GM23338 (cell line): ENCODE measurements around the gene STAM. TPM values are rescaled to one million over a fixed set of nuclear protein-coding genes. Genes with fewer than 3 reads are reported as not detected.
A peak's percentile ranks its signal among the peaks of the same experiment; 100 is the strongest.

ENCODE experiments used
- ATAC-seq: fragments of 200-7000 bp; cut with Tn5 transposase; 3 replicates; pipeline ENCODE4 v1.9.1; 2020
- DNase-seq: peaks from one replicate; pipeline ENCODE4 v3.0.0-alpha.2; 2015; ENCODE audit warnings: low spot score
- H2AFZ ChIP-seq: fragments of 200-600 bp; sonication (generic); 2 replicates; pipeline ENCODE4 v1.8.0; 2016; ENCODE audit warnings: antibody characterized with exemption, mild to moderate bottlenecking, moderate library complexity
- H3F3A ChIP-seq: fragments of 200-600 bp; sonication (generic); replicated peaks from 2 replicates; pipeline ENCODE4 v1.8.0; 2017; ENCODE audit warnings: antibody characterized with exemption, mixed run types, low read depth
- H3K27ac ChIP-seq: fragments of 200-600 bp; sonication (generic); 2 replicates; pipeline ENCODE4 v1.6.1; 2016; ENCODE audit warnings: low read depth
- H3K27me3 ChIP-seq: fragments of 200-600 bp; sonication (generic); 2 replicates; pipeline ENCODE4 v1.8.0; 2016; ENCODE audit warnings: mild to moderate bottlenecking, mixed run types, moderate library complexity; ENCODE audit not compliant: insufficient read depth
- H3K36me3 ChIP-seq: fragments of 200-600 bp; sonication (generic); 2 replicates; pipeline ENCODE4 v1.8.0; 2016; ENCODE audit warnings: mild to moderate bottlenecking; ENCODE audit not compliant: insufficient read depth
- H3K4me1 ChIP-seq: fragments of 200-600 bp; sonication (generic); 2 replicates; pipeline ENCODE4 v1.8.0; 2016; ENCODE audit warnings: mild to moderate bottlenecking, moderate library complexity; ENCODE audit not compliant: insufficient read depth
- H3K4me2 ChIP-seq: fragments of 200-600 bp; sonication (generic); 2 replicates; pipeline ENCODE4 v1.7.1; 2017; ENCODE audit warnings: mixed run types
- H3K4me3 ChIP-seq: fragments of 200-600 bp; sonication (generic); 2 replicates; pipeline ENCODE4 v1.6.1; 2016; ENCODE audit warnings: mixed run types
- H3K79me2 ChIP-seq: fragments of 200-600 bp; sonication (generic); replicated peaks from 2 replicates; pipeline ENCODE4 v1.8.0; 2017; ENCODE audit warnings: mild to moderate bottlenecking; ENCODE audit not compliant: insufficient read depth
- H3K9me2 ChIP-seq: fragments of 200-600 bp; sonication (generic); 2 replicates; pipeline ENCODE4 v1.8.0; 2017; ENCODE audit not compliant: insufficient read depth
- H4K20me1 ChIP-seq: fragments of 200-600 bp; sonication (generic); replicated peaks from 2 replicates; pipeline ENCODE4 v1.8.0; 2017; ENCODE audit warnings: mild to moderate bottlenecking; ENCODE audit not compliant: insufficient read depth
- H3K27ac Mint-ChIP-seq: 2 replicates; pipeline ENCODE4 v1.8.0; 2020; ENCODE audit warnings: inconsistent platforms, mild to moderate bottlenecking, moderate library complexity, mixed read lengths
- H3K27me3 Mint-ChIP-seq: 3 replicates; pipeline ENCODE4 v1.8.0; 2022; ENCODE audit warnings: low read depth, mild to moderate bottlenecking, moderate library complexity, mixed read lengths, inconsistent platforms; ENCODE audit not compliant: insufficient read depth, poor library complexity
- H3K36me3 Mint-ChIP-seq: 3 replicates; pipeline ENCODE4 v1.8.0; 2021; ENCODE audit warnings: low read depth, mild to moderate bottlenecking, inconsistent platforms, moderate library complexity, mixed read lengths
- H3K4me1 Mint-ChIP-seq: 3 replicates; pipeline ENCODE4 v1.8.0; 2020; ENCODE audit warnings: mild to moderate bottlenecking, inconsistent platforms, mixed read lengths
- H3K4me3 Mint-ChIP-seq: 3 replicates; pipeline ENCODE4 v1.8.0; 2021; ENCODE audit warnings: moderate library complexity, mild to moderate bottlenecking, inconsistent platforms, mixed read lengths
- H3K9me3 Mint-ChIP-seq: 3 replicates; pipeline ENCODE4 v1.8.0; 2020; ENCODE audit warnings: moderate library complexity, mild to moderate bottlenecking, inconsistent platforms, mixed read lengths
- CREB1 ChIP-seq: fragments of 250-450 bp; sonication (Bioruptor Pico); IDR thresholded peaks from 2 replicates; pipeline ENCODE4 v1.5.0; 2020; ENCODE audit warnings: low read depth, mild to moderate bottlenecking, moderate library complexity
- EZH2 ChIP-seq: fragments of 200-600 bp; sonication (generic); IDR thresholded peaks from one replicate; pipeline ENCODE4 v1.8.0; 2017; ENCODE audit warnings: antibody characterized with exemption, mild to moderate bottlenecking, low read depth; ENCODE audit not compliant: unreplicated experiment
- EZH2phosphoT487 ChIP-seq: fragments of 200-600 bp; sonication (generic); IDR thresholded peaks from one replicate; pipeline ENCODE4 v1.8.1; 2018; ENCODE audit warnings: antibody characterized with exemption; ENCODE audit not compliant: unreplicated experiment
- POLR2AphosphoS5 ChIP-seq: IDR thresholded peaks from 2 replicates; pipeline ENCODE4 v1.6.1; 2016; ENCODE audit warnings: antibody characterized with exemption, low read depth
- STAT1 ChIP-seq: IDR thresholded peaks from one replicate; pipeline ENCODE4 v1.6.1; 2016; ENCODE audit warnings: antibody characterized with exemption; ENCODE audit not compliant: unreplicated experiment
- ZNF114 ChIP-seq: fragments of 250-450 bp; sonication (Bioruptor Pico); IDR thresholded peaks from 2 replicates; pipeline ENCODE4 v1.5.0; 2020; ENCODE audit warnings: mild to moderate bottlenecking, moderate library complexity
- polyA plus RNA-seq: library from polyadenylated mRNA; unstranded; fragments of >200 nt; fragmentation: Nextera tagmentation; extraction: Ambion mirVana; gene quantifications from 2 replicates; pipeline ENCODE4 v1.2.1, GENCODE V29; 2016
- total RNA-seq: library from RNA; depleted of rRNA; stranded (reverse); fragments of >200 nt; shearing (Covaris generic); gene quantifications from 2 replicates; pipeline ENCODE4 v1.2.3, GENCODE V29; 2014
- TF ChIP-seq, protein P1 (sequence below): IDR thresholded peaks from 2 replicates; pipeline ENCODE4 v1.6.1; 2016; ENCODE audit warnings: antibody characterized with exemption
- TF ChIP-seq, protein P2 (sequence below): fragments of 250-450 bp; sonication (Bioruptor Pico); IDR thresholded peaks from 2 replicates; pipeline ENCODE4 v1.5.0; 2020; ENCODE audit warnings: mild to moderate bottlenecking, moderate library complexity
- TF ChIP-seq, protein P3 (sequence below): IDR thresholded peaks from one replicate; pipeline ENCODE4 v1.6.1; 2018; ENCODE audit warnings: antibody characterized with exemption; ENCODE audit not compliant: unreplicated experiment

The STAM gene
- total and polyA plus RNA-seq, 2 experiments from 2014 or later = 28.8 to 40.5 TPM

DNA sequence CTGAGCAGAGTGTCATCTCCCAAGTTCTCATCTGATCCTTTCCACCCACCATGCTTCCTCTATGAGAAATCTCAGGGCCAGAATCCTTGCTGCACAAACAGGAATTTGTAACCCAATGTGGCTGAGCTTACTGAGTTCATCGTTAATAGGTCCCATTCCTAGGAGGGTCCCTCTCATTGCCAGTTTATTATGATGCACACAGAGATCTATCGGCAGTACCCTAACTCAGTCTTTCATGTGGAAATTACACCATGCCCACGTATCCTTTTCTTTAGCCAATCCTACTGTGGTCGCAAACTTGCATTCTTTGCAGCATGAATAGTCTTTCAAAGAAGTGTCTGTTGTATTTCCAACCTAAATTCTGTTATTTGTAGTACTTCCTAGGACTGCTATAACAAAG lies 120.2 kb downstream of the STAM start:
- Histone ChIP-seq H3K4me2 (no peak overlapping the region), H3K36me3 (no peaks in the 10 kb centered on the region), H3K27me3 (peaks cover 63% of the 10 kb centered on the region), H3K9me2 (0 out of 2 replicates have a peak, but pooled peaks cover 3% of the 10 kb centered on the region), H3F3A (no peaks in the 10 kb centered on the region), H3K4me3 (no peak overlapping the region), H3K27ac (no peak overlapping the region), H4K20me1 (peaks cover 10% of the 10 kb centered on the region; the same call in 1 of the 2 replicates), H3K79me2 (no peaks in the 10 kb centered on the region), H3K4me1 (peaks cover 12% of the 10 kb centered on the region), H2AFZ (no peak overlapping the region)
- no peak overlapping the region for H3K27ac Mint-ChIP-seq
- TF ChIP-seq, protein P1, sequence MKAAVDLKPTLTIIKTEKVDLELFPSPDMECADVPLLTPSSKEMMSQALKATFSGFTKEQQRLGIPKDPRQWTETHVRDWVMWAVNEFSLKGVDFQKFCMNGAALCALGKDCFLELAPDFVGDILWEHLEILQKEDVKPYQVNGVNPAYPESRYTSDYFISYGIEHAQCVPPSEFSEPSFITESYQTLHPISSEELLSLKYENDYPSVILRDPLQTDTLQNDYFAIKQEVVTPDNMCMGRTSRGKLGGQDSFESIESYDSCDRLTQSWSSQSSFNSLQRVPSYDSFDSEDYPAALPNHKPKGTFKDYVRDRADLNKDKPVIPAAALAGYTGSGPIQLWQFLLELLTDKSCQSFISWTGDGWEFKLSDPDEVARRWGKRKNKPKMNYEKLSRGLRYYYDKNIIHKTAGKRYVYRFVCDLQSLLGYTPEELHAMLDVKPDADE = no peak
- TF ChIP-seq POLR2AphosphoS5 (peak; percentile 53), CREB1 (CRISPR knock-in tag) (peak; percentile 46; the same call in 1 of the 2 replicates), EZH2 (no peak)
- H3K4me1 Mint-ChIP-seq = peaks cover 17% of the 10 kb centered on the region
- peak; percentile 90 for ATAC-seq
- DNase-seq = peak; percentile 68
- peaks cover 2% of the 10 kb centered on the region; the same call in 1 of the 3 replicates for H3K36me3 Mint-ChIP-seq
- H3K27me3 Mint-ChIP-seq = peaks cover 43% of the 10 kb centered on the region
- H3K9me3 Mint-ChIP-seq = peaks cover 12% of the 10 kb centered on the region; the same call in 2 of the 3 replicates
- no peak overlapping the region for H3K4me3 Mint-ChIP-seq

DNA sequence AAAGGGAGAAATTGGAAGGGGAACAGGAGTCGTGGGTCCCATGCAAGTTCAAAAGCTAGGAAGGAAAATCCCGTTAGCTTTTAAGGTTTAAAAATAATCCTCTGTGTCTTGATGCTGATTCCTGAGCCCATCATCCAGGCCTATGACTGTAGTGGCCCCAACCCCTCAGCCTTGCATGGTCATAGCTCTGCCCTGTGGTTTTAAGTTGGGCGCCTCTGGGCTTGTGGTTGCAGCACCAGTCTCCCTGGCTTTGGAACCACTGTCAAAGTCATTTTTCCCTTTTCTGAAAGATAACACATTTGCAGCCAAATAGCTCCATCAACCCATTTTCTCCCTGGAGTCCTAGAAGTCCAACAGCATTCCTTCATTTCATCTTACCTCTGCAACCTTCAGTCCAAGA lies 121.7 kb downstream of the STAM start:
- Histone ChIP-seq H3K36me3 (no peaks in the 10 kb centered on the region), H3K79me2 (no peaks in the 10 kb centered on the region), H2AFZ (no peak overlapping the region), H3K4me2 (no peak overlapping the region), H3K4me1 (peaks cover 12% of the 10 kb centered on the region), H3F3A (no peaks in the 10 kb centered on the region), H3K9me2 (0 out of 2 replicates have a peak, but pooled peaks cover 6% of the 10 kb centered on the region), H4K20me1 (peaks cover 10% of the 10 kb centered on the region; the same call in 1 of the 2 replicates), H3K27me3 (peaks cover 63% of the 10 kb centered on the region), H3K4me3 (no peak overlapping the region), H3K27ac (no peak overlapping the region)
- H3K27me3 Mint-ChIP-seq = peaks cover 43% of the 10 kb centered on the region
- DNase-seq = no peak
- no peak overlapping the region for H3K27ac Mint-ChIP-seq
- no peak overlapping the region for H3K4me3 Mint-ChIP-seq
- no peak for ATAC-seq
- H3K36me3 Mint-ChIP-seq = peaks cover 2% of the 10 kb centered on the region; the same call in 1 of the 3 replicates
- H3K9me3 Mint-ChIP-seq = peaks cover 12% of the 10 kb centered on the region; the same call in 2 of the 3 replicates
- H3K4me1 Mint-ChIP-seq = peaks cover 16% of the 10 kb centered on the region
- TF ChIP-seq, protein P1 = no peak
- TF ChIP-seq EZH2phosphoT487 (no peak), EZH2 (no peak), ZNF114 (no peak), CREB1 (CRISPR knock-in tag) (no peak), STAT1 (no peak)
- TF ChIP-seq, protein P2, sequence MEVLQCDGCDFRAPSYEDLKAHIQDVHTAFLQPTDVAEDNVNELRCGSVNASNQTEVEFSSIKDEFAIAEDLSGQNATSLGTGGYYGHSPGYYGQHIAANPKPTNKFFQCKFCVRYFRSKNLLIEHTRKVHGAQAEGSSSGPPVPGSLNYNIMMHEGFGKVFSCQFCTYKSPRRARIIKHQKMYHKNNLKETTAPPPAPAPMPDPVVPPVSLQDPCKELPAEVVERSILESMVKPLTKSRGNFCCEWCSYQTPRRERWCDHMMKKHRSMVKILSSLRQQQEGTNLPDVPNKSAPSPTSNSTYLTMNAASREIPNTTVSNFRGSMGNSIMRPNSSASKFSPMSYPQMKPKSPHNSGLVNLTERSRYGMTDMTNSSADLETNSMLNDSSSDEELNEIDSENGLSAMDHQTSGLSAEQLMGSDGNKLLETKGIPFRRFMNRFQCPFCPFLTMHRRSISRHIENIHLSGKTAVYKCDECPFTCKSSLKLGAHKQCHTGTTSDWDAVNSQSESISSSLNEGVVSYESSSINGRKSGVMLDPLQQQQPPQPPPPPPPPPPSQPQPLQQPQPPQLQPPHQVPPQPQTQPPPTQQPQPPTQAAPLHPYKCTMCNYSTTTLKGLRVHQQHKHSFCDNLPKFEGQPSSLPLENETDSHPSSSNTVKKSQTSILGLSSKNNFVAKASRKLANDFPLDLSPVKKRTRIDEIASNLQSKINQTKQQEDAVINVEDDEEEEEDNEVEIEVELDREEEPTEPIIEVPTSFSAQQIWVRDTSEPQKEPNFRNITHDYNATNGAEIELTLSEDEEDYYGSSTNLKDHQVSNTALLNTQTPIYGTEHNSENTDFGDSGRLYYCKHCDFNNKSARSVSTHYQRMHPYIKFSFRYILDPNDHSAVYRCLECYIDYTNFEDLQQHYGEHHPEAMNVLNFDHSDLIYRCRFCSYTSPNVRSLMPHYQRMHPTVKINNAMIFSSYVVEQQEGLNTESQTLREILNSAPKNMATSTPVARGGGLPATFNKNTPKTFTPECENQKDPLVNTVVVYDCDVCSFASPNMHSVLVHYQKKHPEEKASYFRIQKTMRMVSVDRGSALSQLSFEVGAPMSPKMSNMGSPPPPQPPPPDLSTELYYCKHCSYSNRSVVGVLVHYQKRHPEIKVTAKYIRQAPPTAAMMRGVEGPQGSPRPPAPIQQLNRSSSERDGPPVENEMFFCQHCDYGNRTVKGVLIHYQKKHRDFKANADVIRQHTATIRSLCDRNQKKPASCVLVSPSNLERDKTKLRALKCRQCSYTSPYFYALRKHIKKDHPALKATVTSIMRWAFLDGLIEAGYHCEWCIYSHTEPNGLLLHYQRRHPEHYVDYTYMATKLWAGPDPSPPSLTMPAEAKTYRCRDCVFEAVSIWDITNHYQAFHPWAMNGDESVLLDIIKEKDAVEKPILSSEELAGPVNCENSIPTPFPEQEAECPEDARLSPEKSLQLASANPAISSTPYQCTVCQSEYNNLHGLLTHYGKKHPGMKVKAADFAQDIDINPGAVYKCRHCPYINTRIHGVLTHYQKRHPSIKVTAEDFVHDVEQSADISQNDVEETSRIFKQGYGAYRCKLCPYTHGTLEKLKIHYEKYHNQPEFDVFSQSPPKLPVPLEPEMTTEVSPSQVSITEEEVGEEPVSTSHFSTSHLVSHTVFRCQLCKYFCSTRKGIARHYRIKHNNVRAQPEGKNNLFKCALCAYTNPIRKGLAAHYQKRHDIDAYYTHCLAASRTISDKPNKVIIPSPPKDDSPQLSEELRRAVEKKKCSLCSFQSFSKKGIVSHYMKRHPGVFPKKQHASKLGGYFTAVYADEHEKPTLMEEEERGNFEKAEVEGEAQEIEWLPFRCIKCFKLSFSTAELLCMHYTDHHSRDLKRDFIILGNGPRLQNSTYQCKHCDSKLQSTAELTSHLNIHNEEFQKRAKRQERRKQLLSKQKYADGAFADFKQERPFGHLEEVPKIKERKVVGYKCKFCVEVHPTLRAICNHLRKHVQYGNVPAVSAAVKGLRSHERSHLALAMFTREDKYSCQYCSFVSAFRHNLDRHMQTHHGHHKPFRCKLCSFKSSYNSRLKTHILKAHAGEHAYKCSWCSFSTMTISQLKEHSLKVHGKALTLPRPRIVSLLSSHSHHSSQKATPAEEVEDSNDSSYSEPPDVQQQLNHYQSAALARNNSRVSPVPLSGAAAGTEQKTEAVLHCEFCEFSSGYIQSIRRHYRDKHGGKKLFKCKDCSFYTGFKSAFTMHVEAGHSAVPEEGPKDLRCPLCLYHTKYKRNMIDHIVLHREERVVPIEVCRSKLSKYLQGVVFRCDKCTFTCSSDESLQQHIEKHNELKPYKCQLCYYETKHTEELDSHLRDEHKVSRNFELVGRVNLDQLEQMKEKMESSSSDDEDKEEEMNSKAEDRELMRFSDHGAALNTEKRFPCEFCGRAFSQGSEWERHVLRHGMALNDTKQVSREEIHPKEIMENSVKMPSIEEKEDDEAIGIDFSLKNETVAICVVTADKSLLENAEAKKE (CRISPR knock-in tag) = no peak
- TF ChIP-seq, protein P3, sequence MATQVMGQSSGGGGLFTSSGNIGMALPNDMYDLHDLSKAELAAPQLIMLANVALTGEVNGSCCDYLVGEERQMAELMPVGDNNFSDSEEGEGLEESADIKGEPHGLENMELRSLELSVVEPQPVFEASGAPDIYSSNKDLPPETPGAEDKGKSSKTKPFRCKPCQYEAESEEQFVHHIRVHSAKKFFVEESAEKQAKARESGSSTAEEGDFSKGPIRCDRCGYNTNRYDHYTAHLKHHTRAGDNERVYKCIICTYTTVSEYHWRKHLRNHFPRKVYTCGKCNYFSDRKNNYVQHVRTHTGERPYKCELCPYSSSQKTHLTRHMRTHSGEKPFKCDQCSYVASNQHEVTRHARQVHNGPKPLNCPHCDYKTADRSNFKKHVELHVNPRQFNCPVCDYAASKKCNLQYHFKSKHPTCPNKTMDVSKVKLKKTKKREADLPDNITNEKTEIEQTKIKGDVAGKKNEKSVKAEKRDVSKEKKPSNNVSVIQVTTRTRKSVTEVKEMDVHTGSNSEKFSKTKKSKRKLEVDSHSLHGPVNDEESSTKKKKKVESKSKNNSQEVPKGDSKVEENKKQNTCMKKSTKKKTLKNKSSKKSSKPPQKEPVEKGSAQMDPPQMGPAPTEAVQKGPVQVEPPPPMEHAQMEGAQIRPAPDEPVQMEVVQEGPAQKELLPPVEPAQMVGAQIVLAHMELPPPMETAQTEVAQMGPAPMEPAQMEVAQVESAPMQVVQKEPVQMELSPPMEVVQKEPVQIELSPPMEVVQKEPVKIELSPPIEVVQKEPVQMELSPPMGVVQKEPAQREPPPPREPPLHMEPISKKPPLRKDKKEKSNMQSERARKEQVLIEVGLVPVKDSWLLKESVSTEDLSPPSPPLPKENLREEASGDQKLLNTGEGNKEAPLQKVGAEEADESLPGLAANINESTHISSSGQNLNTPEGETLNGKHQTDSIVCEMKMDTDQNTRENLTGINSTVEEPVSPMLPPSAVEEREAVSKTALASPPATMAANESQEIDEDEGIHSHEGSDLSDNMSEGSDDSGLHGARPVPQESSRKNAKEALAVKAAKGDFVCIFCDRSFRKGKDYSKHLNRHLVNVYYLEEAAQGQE = no peak
